ENCODE results near the gene HCCS. TPM values are rescaled to one million over a fixed set of nuclear protein-coding genes. Genes with fewer than 3 reads are reported as not detected.

Gene HCCS
- total RNA-seq, 1 experiment from 2014 or later = 28.2 TPM

DNA sequence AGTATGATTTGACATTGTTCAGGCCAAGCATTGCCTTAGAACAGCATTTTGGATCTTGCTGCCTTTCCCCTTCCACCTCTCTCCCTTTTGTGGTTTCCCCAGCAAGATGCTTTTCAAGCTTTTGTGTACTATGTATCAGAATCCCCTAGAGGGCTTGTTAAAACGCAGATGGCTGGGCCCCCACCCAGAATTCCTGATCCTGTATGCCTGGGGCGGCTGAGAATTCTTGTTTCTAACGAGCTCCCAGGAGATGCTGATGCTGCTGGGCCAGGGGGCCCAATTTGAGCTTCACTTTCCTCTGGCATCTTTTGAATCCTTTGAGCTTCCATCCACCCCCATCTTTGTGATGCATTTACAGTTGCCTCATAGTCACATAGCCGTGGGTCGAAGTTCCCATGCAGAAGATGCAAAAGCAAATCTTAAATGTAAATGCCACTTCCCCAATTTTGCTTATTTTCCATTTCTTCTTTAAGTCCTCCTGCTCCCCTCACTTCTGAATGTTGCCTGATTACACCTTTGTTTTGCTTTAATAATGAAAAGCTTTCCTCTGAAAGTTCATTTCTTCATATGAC lies 18.5 kb downstream of the HCCS start (continued):
- TF ChIP-seq, protein P1, sequence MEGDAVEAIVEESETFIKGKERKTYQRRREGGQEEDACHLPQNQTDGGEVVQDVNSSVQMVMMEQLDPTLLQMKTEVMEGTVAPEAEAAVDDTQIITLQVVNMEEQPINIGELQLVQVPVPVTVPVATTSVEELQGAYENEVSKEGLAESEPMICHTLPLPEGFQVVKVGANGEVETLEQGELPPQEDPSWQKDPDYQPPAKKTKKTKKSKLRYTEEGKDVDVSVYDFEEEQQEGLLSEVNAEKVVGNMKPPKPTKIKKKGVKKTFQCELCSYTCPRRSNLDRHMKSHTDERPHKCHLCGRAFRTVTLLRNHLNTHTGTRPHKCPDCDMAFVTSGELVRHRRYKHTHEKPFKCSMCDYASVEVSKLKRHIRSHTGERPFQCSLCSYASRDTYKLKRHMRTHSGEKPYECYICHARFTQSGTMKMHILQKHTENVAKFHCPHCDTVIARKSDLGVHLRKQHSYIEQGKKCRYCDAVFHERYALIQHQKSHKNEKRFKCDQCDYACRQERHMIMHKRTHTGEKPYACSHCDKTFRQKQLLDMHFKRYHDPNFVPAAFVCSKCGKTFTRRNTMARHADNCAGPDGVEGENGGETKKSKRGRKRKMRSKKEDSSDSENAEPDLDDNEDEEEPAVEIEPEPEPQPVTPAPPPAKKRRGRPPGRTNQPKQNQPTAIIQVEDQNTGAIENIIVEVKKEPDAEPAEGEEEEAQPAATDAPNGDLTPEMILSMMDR (IDR thresholded peaks at IDR 0.05 in 2 of 3, conservative IDR thresholded peaks at IDR 0.05 in 1 of 3; ENCODE audit: borderline replicate concordance in 1 of 3, insufficient read depth in 1 of 3, low read depth in 2 of 3, low read length in 2 of 3) = no peak
- TF ChIP-seq TCF7L2 (IDR thresholded peaks at IDR 0.05; ENCODE audit: borderline replicate concordance, extremely low read depth, insufficient read depth, insufficient read length) (no peak), ZFX (IDR thresholded peaks at IDR 0.05) (no peak), EGR1 (IDR thresholded peaks at IDR 0.05; ENCODE audit: low read depth) (no peak), ELF1 (IDR thresholded peaks at IDR 0.05; ENCODE audit: borderline replicate concordance, low read depth) (no peak), FOSL1 (IDR thresholded peaks at IDR 0.05; ENCODE audit: low read depth) (no peak), SP1 (IDR thresholded peaks at IDR 0.05; ENCODE audit: low read depth) (no peak)
- TF ChIP-seq, protein P2, sequence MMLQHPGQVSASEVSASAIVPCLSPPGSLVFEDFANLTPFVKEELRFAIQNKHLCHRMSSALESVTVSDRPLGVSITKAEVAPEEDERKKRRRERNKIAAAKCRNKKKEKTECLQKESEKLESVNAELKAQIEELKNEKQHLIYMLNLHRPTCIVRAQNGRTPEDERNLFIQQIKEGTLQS (IDR thresholded peaks at IDR 0.05) = no peak

DNA sequence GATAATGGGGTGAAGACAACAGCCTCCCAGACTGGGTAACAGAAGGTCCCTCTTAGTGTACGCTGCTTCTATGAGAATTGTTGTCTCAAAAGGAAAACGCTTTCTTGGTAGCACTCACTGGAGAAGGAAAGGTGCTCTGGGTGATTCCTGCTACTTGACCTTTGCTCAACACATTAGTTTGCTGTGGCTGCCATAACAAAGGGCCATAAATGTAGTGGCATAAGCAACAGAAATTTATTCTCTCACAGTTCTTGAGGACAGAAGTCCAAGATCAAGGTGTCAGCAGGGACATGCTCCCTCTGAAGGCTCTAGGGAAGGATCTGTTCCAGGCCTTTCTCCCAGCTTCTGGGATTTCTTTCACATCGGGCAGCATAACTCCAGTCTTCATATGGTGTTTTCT lies 19.0 kb downstream of the HCCS start:
- Histone ChIP-seq H3K9ac (ENCODE audit: low read length) (no peak overlapping the region), H3K4me2 (ENCODE audit: low read length) (no peak overlapping the region), H3K27me3 (ENCODE audit: insufficient read depth, low read length) (no peaks in the 10 kb centered on the region), H3K79me2 (ENCODE audit: insufficient read depth, low read length) (no peaks in the 10 kb centered on the region), H3K4me3 (replicated peaks in 1 of 2; ENCODE audit: low read depth in 1 of 2, low read length in 2 of 2) (no peak overlapping the region), H2AFZ (ENCODE audit: low read depth, low read length, poor library complexity, severe bottlenecking) (no peak overlapping the region), H4K20me1 (ENCODE audit: insufficient read depth) (no peaks in the 10 kb centered on the region), H3K4me1 (ENCODE audit: control insufficient read depth in 1 of 2, insufficient read depth in 2 of 2, low read length in 2 of 2) (no peaks in the 10 kb centered on the region), H3K9me2 (ENCODE audit: insufficient read depth) (no peaks in the 10 kb centered on the region), H3K36me3 (ENCODE audit: control insufficient read depth in 1 of 2, insufficient read depth in 2 of 2, low read length in 2 of 2) (no peaks in the 10 kb centered on the region), H3K9me3 (ENCODE audit: control insufficient read depth in 1 of 2, insufficient read depth in 1 of 2, low read depth in 1 of 2, low read length in 2 of 2) (no peaks in the 10 kb centered on the region), H3K27ac (ENCODE audit: low read depth, low read length) (no peak overlapping the region)
- intact Hi-C loops (cut with micrococcal nuclease) = loop anchor here (10.0 kb wide), 1 partner anchor 485 kb away; no protein-coding TSS in a partner anchor
- ATAC-seq (no peak), DNase-seq (ENCODE audit: low read depth, low spot score) (no peak)
- RAD21 ChIA-PET (ENCODE audit: low non-redundant PET in 1 of 2, low total read pairs in 2 of 2, uncharacterized antibody in 2 of 2, unreplicated experiment in 2 of 2) = no interaction called here
- TF ChIP-seq EZH2phosphoT487 (IDR thresholded peaks at IDR 0.05; ENCODE audit: borderline replicate concordance) (no peak), EZH2 (IDR thresholded peaks at IDR 0.05) (no peak), FOSL1 (IDR thresholded peaks at IDR 0.05; ENCODE audit: low read depth) (no peak), ELF1 (IDR thresholded peaks at IDR 0.05; ENCODE audit: borderline replicate concordance, low read depth) (no peak), EGR1 (IDR thresholded peaks at IDR 0.05; ENCODE audit: low read depth) (no peak), SIN3A (IDR thresholded peaks at IDR 0.05; ENCODE audit: low read depth) (no peak), SRF (IDR thresholded peaks at IDR 0.05; ENCODE audit: low read depth) (no peak), SP1 (IDR thresholded peaks at IDR 0.05; ENCODE audit: low read depth) (no peak), JUND (IDR thresholded peaks at IDR 0.05) (no peak), ZNF274 (IDR thresholded peaks at IDR 0.05; ENCODE audit: low read depth, low read length) (no peak)
- TF ChIP-seq, protein P3, sequence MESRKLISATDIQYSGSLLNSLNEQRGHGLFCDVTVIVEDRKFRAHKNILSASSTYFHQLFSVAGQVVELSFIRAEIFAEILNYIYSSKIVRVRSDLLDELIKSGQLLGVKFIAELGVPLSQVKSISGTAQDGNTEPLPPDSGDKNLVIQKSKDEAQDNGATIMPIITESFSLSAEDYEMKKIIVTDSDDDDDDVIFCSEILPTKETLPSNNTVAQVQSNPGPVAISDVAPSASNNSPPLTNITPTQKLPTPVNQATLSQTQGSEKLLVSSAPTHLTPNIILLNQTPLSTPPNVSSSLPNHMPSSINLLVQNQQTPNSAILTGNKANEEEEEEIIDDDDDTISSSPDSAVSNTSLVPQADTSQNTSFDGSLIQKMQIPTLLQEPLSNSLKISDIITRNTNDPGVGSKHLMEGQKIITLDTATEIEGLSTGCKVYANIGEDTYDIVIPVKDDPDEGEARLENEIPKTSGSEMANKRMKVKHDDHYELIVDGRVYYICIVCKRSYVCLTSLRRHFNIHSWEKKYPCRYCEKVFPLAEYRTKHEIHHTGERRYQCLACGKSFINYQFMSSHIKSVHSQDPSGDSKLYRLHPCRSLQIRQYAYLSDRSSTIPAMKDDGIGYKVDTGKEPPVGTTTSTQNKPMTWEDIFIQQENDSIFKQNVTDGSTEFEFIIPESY (IDR thresholded peaks at IDR 0.05; ENCODE audit: extremely low read depth, insufficient replicate concordance, low read length) = no peak
- TF ChIP-seq, protein P1 (IDR thresholded peaks at IDR 0.05 in 2 of 3, conservative IDR thresholded peaks at IDR 0.05 in 1 of 3; ENCODE audit: borderline replicate concordance in 1 of 3, insufficient read depth in 1 of 3, low read depth in 2 of 3, low read length in 2 of 3) = no peak
- POLR2A ChIA-PET = no interaction called here
- BruUV-seq (replicated peaks) = no TSS peak
- CTCF ChIA-PET = no interaction called here
